Ovary (tissue), 3 donors: Measurements from ENCODE around the gene DENND1A.

Experiments
- EP300 ChIP-seq: sonication (generic); formaldehyde crosslinking; IDR thresholded peaks from one replicate; pipeline ENCODE4 v1.6.1; 2017; ENCODE audit warnings: antibody characterized with exemption
- POLR2A ChIP-seq: fragments of 450-650 bp; IDR thresholded peaks from one replicate; pipeline ENCODE4 v1.6.1; 2017; ENCODE audit warnings: antibody characterized with exemption, mild to moderate bottlenecking, moderate library complexity
- TF ChIP-seq, protein P1 (sequence below), 3 donors: fragments of 450-650 bp in 2 of 3; fragments of 200-600 bp in 1 of 3; IDR thresholded peaks; one replicate each; pipeline versions ENCODE4 v1.5.1 to v1.8.0; 2016 to 2022; ENCODE audit warnings: antibody characterized with exemption in 3 of 3, mild to moderate bottlenecking in 1 of 3
- donor health status: DM: no; HTN: no; CAD: no.

DNA sequence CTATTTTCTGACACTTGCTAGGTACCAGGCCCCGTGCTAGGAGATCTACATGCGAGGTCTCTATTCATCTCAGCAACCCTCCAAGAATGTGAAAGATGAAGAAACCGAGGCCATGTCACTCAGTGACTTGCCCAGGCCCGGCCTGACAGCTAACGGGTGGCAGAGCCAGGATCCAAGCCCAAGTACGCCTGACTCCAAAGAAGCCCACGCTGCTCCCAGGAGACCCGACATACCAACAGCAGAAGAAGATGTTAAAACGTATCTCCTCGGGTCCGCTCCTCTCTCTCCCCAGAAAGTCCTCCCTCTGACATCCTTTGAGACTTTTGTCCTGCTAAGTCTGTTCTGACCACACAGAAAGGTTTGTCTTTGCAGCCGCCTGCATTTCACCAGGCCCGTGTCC, 508.7 kb downstream of the DENND1A start:
- TF ChIP-seq, protein P1, sequence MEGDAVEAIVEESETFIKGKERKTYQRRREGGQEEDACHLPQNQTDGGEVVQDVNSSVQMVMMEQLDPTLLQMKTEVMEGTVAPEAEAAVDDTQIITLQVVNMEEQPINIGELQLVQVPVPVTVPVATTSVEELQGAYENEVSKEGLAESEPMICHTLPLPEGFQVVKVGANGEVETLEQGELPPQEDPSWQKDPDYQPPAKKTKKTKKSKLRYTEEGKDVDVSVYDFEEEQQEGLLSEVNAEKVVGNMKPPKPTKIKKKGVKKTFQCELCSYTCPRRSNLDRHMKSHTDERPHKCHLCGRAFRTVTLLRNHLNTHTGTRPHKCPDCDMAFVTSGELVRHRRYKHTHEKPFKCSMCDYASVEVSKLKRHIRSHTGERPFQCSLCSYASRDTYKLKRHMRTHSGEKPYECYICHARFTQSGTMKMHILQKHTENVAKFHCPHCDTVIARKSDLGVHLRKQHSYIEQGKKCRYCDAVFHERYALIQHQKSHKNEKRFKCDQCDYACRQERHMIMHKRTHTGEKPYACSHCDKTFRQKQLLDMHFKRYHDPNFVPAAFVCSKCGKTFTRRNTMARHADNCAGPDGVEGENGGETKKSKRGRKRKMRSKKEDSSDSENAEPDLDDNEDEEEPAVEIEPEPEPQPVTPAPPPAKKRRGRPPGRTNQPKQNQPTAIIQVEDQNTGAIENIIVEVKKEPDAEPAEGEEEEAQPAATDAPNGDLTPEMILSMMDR (IDR thresholded peaks at IDR 0.05): no peak
- TF ChIP-seq POLR2A (no peak), EP300 (no peak)
